Tibial nerve (tissue), 4 donors: ENCODE results near the gene SERPINB3. TPM values are rescaled to one million over a fixed set of nuclear protein-coding genes. Genes with fewer than 3 reads are reported as not detected.
"Not testable (repeated sequence)": the region's sequence is repeated elsewhere in the genome, so short reads cannot be mapped to it uniquely, and the experiment has no call there.

ENCODE experiments used
- DNase-seq, 2 donors: peaks; one replicate each; pipeline ENCODE4 v3.0.0-alpha.2; 2019; ENCODE audit warnings: low spot score in 2 of 2
- H3K27ac ChIP-seq, 4 donors: fragments of 200-600 bp; sonication (generic) in 3 of 4; one replicate each; pipeline ENCODE4 v1.5.1; 2017 to 2019; ENCODE audit warnings: mild to moderate bottlenecking in 1 of 4
- H3K27me3 ChIP-seq, 2 donors: fragments of 200-600 bp; sonication (generic) in 1 of 2; one replicate each; pipeline versions ENCODE4 v1.5.1 to v1.6.0; 2017 to 2019
- H3K36me3 ChIP-seq, 3 donors: fragments of 200-600 bp; sonication (generic); one replicate each; pipeline ENCODE4 v1.5.1; 2018 to 2019
- H3K4me1 ChIP-seq, 4 donors: fragments of 200-600 bp; sonication (generic) in 3 of 4; one replicate each; pipeline ENCODE4 v1.5.1; 2017 to 2019
- H3K4me3 ChIP-seq, 4 donors: fragments of 200-600 bp; sonication (generic) in 3 of 4; one replicate each; pipeline ENCODE4 v1.5.1; 2017 to 2019; ENCODE audit warnings: mild to moderate bottlenecking in 1 of 4, moderate library complexity in 1 of 4
- H3K9me3 ChIP-seq, 4 donors: fragments of 200-600 bp; sonication (generic) in 3 of 4; one replicate each; pipeline ENCODE4 v1.5.1; 2017 to 2019
- EP300 ChIP-seq, 2 donors: sonication (generic); formaldehyde crosslinking; IDR thresholded peaks; one replicate each; pipeline ENCODE4 v1.6.1; 2017; ENCODE audit warnings: antibody characterized with exemption in 2 of 2, mild to moderate bottlenecking in 1 of 2
- POLR2A ChIP-seq, 2 donors: fragments of 450-650 bp; IDR thresholded peaks; one replicate each; pipeline ENCODE4 v1.6.1; 2017; ENCODE audit warnings: antibody characterized with exemption in 2 of 2, mild to moderate bottlenecking in 2 of 2, moderate library complexity in 2 of 2
- WGBS, 2 donors: methylation state at CpG; one replicate each; pipeline ENCODE4 v1.1.5; 2018; 5-methylcytosine and 5-hydroxymethylcytosine counted together
- total RNA-seq, 4 donors: library from RNA; depleted of rRNA; stranded (reverse); fragments of >200 nt; gene quantifications; one replicate each; pipeline ENCODE4 v1.1.0, GENCODE V29; 2016
- TF ChIP-seq, protein P1 (sequence below), 5 experiments: fragments of 200-600 bp in 3 of 5; fragments of 450-650 bp in 2 of 5; sonication (generic) in 3 of 5; IDR thresholded peaks; one replicate each; pipeline ENCODE4 v1.5.1; 2016 to 2019; ENCODE audit warnings: antibody characterized with exemption in 5 of 5, mild to moderate bottlenecking in 3 of 5, moderate library complexity in 2 of 5

Gene SERPINB3
- total RNA-seq, 4 donors from 2014 or later: not detected

DNA sequence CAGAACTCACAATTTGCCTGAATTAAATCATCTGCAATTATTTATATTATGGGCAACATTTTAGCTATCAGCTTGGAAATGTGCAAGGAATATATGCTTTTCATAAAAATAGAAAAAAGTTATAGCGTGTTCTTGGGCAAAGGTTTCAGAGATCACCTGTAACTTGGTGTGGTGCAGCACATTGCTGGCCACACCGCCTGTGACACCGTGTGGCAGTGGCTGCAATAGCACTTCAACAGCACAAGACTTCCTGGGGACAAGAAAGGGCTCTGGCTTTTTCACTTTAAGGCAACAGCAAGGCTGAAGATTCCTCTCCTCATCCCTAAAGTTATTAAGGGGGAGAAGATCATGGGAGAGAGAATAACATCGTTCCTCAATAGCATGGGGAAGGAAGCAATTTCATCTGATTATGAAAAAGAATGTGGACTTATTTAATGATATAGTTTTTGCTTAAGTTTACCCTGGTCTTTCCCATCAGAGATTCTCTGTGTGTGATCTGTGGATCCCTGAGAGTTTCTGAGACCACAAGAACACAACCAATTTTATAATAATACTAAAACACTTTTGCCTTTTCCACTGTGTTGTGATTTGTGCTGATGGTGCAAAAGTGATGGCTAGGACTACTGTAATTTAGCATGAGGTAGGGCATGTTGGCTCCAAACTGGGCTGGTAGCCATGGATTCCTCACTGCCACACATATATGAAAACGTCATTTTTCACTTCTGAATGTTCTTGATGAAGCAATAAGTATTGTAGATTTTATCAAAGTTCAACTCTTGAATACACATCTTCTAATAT is 15.0 kb upstream of the SERPINB3 start:
- WGBS, 2 donors: 34 to 44% methylated on average over 5 of the region's 5 CpGs
- TF ChIP-seq EP300 (IDR thresholded peaks at IDR 0.05): no peak
- TF ChIP-seq POLR2A (IDR thresholded peaks at IDR 0.05): no peak
- TF ChIP-seq, protein P1, sequence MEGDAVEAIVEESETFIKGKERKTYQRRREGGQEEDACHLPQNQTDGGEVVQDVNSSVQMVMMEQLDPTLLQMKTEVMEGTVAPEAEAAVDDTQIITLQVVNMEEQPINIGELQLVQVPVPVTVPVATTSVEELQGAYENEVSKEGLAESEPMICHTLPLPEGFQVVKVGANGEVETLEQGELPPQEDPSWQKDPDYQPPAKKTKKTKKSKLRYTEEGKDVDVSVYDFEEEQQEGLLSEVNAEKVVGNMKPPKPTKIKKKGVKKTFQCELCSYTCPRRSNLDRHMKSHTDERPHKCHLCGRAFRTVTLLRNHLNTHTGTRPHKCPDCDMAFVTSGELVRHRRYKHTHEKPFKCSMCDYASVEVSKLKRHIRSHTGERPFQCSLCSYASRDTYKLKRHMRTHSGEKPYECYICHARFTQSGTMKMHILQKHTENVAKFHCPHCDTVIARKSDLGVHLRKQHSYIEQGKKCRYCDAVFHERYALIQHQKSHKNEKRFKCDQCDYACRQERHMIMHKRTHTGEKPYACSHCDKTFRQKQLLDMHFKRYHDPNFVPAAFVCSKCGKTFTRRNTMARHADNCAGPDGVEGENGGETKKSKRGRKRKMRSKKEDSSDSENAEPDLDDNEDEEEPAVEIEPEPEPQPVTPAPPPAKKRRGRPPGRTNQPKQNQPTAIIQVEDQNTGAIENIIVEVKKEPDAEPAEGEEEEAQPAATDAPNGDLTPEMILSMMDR (IDR thresholded peaks at IDR 0.05): no peak

DNA sequence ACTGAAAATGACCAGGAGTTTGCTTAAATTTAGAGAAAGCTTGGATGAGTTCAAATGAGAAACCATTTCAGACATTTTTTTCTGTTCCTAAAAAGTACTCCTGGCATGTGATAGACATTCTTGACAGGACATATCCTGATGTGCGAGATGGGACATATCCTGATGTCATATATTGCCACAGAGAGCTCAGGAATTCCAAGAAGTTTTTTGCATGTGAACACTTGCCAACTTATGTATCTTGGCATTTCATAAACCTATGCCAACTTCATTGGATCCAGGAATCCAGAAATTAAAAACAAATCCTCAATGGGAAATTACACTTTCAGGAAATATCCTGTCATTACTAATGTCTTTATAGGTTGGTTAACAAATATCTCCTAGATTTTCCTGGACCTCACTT is 2.9 kb upstream of the SERPINB3 start:
- Histone ChIP-seq H3K4me3 (no peak overlapping the region), H3K27me3 (no peaks in the 10 kb centered on the region), H3K27ac (no peak overlapping the region), H3K9me3 (no peaks in the 10 kb centered on the region), H3K4me1 (no peaks in the 10 kb centered on the region), H3K36me3 (no peaks in the 10 kb centered on the region)
- 82% methylated on average over 1 of the region's 1 CpG for WGBS, 2 donors
- DNase-seq: no peak
- TF ChIP-seq POLR2A (IDR thresholded peaks at IDR 0.05): no peak
- TF ChIP-seq, protein P1 (IDR thresholded peaks at IDR 0.05): no peak
- no peak for TF ChIP-seq EP300 (IDR thresholded peaks at IDR 0.05)

More for the DNA sequence above, 15.0 kb upstream of the SERPINB3 start:
- no peak overlapping the region for H3K27ac ChIP-seq
- no peak for DNase-seq
- H3K9me3 ChIP-seq: no peaks in the 10 kb centered on the region
- H3K36me3 ChIP-seq: no peaks in the 10 kb centered on the region
- H3K4me3 ChIP-seq: no peak overlapping the region
- no peaks in the 10 kb centered on the region for H3K4me1 ChIP-seq
- no peaks in the 10 kb centered on the region for H3K27me3 ChIP-seq

DNA sequence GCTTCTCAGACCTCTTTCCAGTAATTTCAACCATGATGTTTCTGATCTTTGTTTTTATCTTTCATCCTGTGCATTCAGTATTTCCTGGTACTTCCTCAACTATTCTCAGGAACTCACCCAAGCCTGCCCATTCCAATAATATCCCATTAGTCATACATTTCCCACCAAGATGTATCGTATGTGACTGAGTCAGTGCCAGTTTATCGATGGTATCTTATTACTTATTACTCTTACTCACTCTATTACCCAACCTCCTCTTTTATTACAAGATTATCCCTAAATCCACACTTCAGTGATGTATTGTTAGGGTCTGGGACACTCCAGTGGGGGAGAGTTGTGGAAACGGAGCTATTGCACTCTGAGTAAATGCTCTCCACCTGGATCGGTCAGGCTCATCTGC is 2.8 kb downstream of the SERPINB3 start:
- H3K4me3 ChIP-seq, H3K9me3 ChIP-seq, DNase-seq, H3K4me1 ChIP-seq, H3K27ac ChIP-seq, H3K36me3 ChIP-seq, H3K27me3 ChIP-seq: not testable (repeated sequence)
- WGBS, 2 donors: 91 to 93% methylated on average over 4 of the region's 4 CpGs

DNA sequence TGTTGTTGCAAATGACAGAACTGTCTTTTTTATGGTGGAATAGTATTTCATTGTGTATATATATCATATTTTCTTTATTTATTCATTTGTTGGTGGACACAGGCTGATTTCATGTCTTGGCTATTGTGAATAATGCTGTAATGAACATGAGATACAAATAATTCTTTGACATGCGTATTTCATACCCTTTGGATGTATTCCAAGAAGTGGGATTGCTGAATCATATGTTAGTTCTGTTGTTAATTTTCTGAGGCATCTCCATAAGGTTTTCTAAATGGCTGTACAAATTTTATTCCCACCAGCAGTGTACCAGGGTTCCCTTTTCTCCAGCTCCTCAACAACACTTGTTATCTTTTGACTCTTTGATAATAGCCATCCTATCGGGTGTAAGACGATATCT is 11.4 kb downstream of the SERPINB3 start:
- not testable (repeated sequence) for H3K4me3 ChIP-seq, H3K27ac ChIP-seq, H3K9me3 ChIP-seq, DNase-seq, H3K36me3 ChIP-seq, H3K27me3 ChIP-seq, H3K4me1 ChIP-seq
- 58 to 68% methylated on average over 3 of the region's 3 CpGs for whole genome bisulfite sequencing, 2 donors

DNA sequence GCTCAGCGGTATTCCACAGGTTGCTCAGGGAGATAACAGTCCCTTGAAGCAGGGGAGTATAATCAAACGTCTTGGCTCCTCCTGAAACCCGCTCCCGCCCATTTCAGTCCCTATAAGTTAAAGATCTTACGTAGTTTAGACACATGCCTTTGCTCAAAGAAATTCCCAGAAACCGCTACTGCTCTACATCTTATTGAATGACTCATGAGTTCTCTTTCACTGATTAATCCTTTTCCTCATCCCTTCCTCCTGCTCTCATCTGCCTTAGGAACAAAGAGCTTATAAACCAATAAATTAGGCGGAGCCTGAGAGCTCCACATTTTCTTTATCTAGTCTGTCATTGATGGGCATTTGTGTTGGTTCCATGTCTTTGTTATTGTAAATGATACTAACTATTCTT is 13.5 kb downstream of the SERPINB3 start:
- no peak for DNase-seq
- Histone ChIP-seq H3K9me3 (no peaks in the 10 kb centered on the region), H3K36me3 (no peaks in the 10 kb centered on the region)

DNA sequence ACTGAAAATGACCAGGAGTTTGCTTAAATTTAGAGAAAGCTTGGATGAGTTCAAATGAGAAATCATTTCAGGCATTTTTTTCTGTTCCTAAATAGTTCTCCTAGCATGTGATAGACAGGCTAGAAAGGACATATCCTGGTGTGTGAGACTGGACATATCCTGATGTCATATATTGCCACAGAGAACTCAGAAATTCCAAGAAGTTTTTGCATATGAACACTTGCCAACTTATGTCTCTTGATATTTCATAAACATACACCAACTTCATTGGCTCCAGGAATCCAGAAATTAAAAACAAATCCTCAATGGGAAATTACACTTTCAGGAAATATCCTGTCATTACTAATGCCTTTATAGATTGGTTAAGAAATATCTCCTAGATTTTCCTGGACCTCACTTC is 14.8 kb downstream of the SERPINB3 start:
- H3K4me1 ChIP-seq: no peaks in the 10 kb centered on the region
- TF ChIP-seq, protein P1 (IDR thresholded peaks at IDR 0.05): no peak
- no peak for TF ChIP-seq EP300 (IDR thresholded peaks at IDR 0.05)
- no peak for TF ChIP-seq POLR2A (IDR thresholded peaks at IDR 0.05)
- H3K27me3 ChIP-seq: no peaks in the 10 kb centered on the region
- no peaks in the 10 kb centered on the region for H3K36me3 ChIP-seq
- H3K27ac ChIP-seq: no peak overlapping the region
- no peaks in the 10 kb centered on the region for H3K9me3 ChIP-seq
- no peak overlapping the region for H3K4me3 ChIP-seq
- DNase-seq: no peak

More for the DNA sequence above, 13.5 kb downstream of the SERPINB3 start:
- no peak overlapping the region for H3K27ac ChIP-seq
- no peaks in the 10 kb centered on the region for H3K4me1 ChIP-seq
- 71 to 72% methylated on average over 7 of the region's 7 CpGs for WGBS, 2 donors
- TF ChIP-seq POLR2A (IDR thresholded peaks at IDR 0.05): no peak
- TF ChIP-seq, protein P1 (IDR thresholded peaks at IDR 0.05): no peak
- no peak for TF ChIP-seq EP300 (IDR thresholded peaks at IDR 0.05)
- no peak overlapping the region for H3K4me3 ChIP-seq
- H3K27me3 ChIP-seq: no peaks in the 10 kb centered on the region

DNA sequence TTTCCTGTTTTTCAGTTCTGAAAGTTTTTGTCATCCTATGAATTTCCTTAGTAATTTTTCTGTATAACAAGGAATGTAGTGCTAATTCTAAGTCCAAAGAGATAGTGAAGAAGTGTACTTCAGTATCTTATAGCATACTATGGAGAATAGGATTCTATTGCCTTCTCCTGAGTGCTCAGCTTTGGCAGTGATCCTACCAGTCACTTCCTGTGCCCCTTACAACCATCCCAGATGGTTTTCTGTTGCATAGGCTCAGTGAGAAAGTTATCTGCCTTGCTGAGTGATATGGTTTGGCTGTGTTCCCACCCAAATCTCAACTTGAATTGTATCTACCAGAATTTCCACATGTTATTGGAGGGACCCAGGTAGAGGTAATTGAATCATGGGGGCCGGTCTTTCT is 17.0 kb downstream of the SERPINB3 start:
- H3K4me3 ChIP-seq, H3K27me3 ChIP-seq, H3K27ac ChIP-seq, DNase-seq, H3K9me3 ChIP-seq, H3K36me3 ChIP-seq, H3K4me1 ChIP-seq: not testable (repeated sequence)
- WGBS, 2 donors: 92 to 93% methylated on average over 1 of the region's 1 CpG

DNA sequence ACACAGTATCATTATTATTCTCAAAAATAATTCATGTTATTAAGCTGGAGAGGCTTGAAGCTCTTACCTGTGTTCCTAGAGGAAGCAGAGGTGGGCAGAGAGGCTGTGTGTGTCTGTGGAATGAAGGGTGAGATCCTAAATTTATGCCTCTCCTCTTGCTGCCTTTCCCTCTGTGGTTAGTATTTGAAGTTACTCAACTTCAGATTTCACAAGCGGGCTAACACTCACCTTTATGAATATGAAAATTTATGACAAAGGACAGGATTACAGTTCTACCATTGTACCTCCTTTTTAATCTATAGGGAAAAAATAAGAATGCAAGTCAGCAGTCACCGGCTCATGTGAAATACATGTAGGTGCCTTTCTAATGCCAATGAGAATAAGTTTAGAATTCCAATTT is 17.6 kb downstream of the SERPINB3 start, which contains the start of gene SERPINB4:
Gene SERPINB4, minus strand, starts transcription at position 115 of the 400 bp plus-strand sequence. CDS start 679 bp downstream, outside the sequence.
- not testable (repeated sequence) for DNase-seq, H3K4me3 ChIP-seq, H3K36me3 ChIP-seq, H3K27me3 ChIP-seq, H3K4me1 ChIP-seq, H3K27ac ChIP-seq, H3K9me3 ChIP-seq
- WGBS, 2 donors: 89 to 98% methylated on average over 1 to 2 of the region's 2 CpGs

DNA sequence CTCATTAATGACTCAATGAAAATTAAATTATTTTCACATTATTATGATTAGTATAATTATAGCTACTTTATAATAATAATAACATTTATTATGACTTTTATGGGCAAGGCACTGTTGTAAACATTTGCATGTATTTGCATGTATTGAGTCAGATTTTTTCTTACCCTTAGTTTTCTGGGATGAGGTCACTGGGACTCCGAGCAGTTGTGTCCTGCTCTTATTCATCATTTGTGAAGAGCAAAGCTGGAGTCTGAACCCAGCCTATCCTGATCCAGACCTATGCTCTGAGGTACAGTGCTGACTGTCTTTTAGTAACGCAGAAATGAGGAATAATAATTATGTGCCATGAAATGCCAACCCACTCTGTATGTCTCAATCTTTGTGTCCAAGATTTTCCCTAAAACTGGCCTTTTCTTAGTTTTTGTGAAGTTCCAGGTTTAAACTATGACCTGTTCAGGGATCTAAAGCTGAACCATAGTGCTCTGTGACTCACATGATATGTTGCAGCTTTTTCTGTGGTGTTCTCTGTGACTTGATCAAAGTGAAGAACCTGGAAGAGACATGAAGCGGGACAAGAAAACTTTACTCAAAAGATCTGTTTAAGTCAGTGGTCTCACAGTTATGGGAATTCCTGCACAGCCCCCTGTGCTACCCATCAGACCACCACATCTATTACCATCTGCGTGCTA is 18.9 kb downstream of the SERPINB3 start:
- H3K4me1 ChIP-seq, H3K27ac ChIP-seq, H3K36me3 ChIP-seq, H3K4me3 ChIP-seq, H3K27me3 ChIP-seq, DNase-seq, H3K9me3 ChIP-seq: not testable (repeated sequence)
- 89 to 90% methylated on average over 4 of the region's 4 CpGs for WGBS, 2 donors
